HPDE6-E6E7 (cell line): ENCODE results near the gene PRR23B.

Experiments used
- DNase-seq: peaks from one replicate; pipeline ENCODE4 v3.0.0; 2011; ENCODE audit warnings: missing footprints; ENCODE audit errors: extremely low spot score

The PRR23B gene

DNA sequence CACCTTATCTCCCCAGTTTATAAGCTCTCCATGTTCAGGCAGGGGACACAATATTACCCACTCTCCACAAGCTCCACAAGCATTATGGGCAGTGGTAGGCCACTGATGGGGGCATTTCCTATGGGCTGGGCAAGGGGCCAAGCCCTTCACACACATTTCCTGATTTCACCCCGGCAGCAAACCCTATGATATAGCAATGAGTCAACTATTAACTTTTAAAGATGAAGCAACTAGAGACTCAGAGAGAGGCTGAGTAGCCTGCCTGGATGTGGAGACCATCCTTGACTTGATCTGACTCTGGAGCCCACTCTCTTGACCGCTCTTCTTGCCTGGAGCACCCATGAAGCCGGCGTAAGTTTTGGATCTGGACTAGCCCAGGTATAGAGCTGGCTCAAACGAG lies 46.3 kb downstream of the PRR23B start:
- no peak for DNase-seq

DNA sequence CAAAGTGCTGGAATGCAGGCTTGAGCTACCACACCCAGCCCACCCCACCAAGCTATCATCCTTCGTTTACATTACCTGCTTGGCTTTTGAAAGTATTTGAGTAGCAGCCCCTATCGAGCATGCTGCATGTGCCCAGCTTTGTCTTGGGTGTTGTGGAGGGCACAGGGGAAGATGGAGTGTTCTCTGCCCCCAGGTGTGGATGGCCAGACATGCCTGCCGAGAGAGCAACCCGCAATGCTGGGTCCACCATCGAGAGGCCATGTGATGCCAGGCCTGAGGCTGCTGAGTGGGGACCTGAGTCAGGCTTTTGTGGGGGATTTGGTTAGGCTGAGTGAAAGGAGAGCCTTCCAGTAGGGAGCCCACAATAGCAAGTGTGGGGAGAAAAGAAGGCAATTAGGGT lies 47.8 kb downstream of the PRR23B start:
- DNase-seq: no peak

DNA sequence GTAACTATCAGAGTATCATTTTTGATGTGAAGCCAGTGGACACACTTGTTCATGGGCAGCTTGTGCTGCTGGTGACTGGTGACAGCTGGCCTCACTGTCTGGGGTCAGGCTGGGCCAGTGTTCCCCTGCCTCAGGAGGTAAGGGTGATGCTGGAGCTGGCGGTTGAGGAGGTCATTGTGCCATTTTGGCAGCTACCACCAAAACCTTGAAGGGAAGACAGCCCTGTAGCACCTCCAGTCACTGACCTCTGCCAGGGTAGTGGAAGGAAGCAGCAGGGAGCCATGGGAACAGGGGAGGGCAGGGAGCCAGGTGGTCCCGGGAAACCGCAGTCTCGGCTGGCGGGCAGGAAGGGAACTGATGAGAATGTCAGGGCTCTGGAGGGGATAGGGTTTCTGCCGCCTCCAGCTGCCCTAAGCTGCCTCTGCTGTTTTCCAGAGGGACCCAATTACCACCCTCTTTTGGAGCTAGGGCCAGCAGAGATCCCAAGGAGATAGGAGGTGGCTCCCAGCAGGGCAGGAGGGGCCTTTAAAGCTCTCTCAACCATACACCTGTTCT lies 48.9 kb downstream of the PRR23B start:
- no peak for DNase-seq
